ENCODE results near the gene HECTD4. TPM values are rescaled to one million over a fixed set of nuclear protein-coding genes. Genes with fewer than 3 reads are reported as not detected.

Gene HECTD4
- polyA plus RNA-seq, 1 donor from 2014 or later = 15.8 TPM

GRCh38 chr12:112238441-112238840, 143.8 kb downstream of the HECTD4 start:
- Histone ChIP-seq H3K27me3 (ENCODE audit: insufficient read depth, low read depth, low read length) (no peaks in the 10 kb centered on the region), H3K4me3 (ENCODE audit: low read length) (no peak overlapping the region), H3K9ac (ENCODE audit: low read length) (no peak overlapping the region), H3K4me2 (ENCODE audit: low read length) (no peak overlapping the region), H3K27ac (ENCODE audit: low read length) (no peak overlapping the region), H4K20me1 (ENCODE audit: insufficient read depth) (no peaks in the 10 kb centered on the region), H3K79me2 (replicated peaks; ENCODE audit: insufficient read depth, low read length) (no peaks in the 10 kb centered on the region), H3F3A (ENCODE audit: insufficient read depth, low read length, poor library complexity, severe bottlenecking) (no peaks in the 10 kb centered on the region), H3K9me3 (ENCODE audit: low read length) (no peaks in the 10 kb centered on the region), H2AFZ (ENCODE audit: low read depth, low read length) (no peak overlapping the region), H3K9me2 (ENCODE audit: insufficient read depth, low read length) (no peaks in the 10 kb centered on the region), H3K36me3 (ENCODE audit: insufficient read depth, low read length) (peaks cover 8% of the 10 kb centered on the region)
- TF ChIP-seq EZH2 (IDR thresholded peaks at IDR 0.05; ENCODE audit: borderline replicate concordance, insufficient read depth, low read length, poor library complexity, severe bottlenecking) = no peak
- TF ChIP-seq RAD21 (conservative IDR thresholded peaks at IDR 0.05) = no peak
- TF ChIP-seq SMC3 (conservative IDR thresholded peaks at IDR 0.05; ENCODE audit: poor library complexity) = no peak
- no peak for TF ChIP-seq TAF1 (IDR thresholded peaks at IDR 0.05; ENCODE audit: low read depth)
- TF ChIP-seq MXI1 (conservative IDR thresholded peaks at IDR 0.05; ENCODE audit: poor library complexity, severe bottlenecking) = no peak
- TF ChIP-seq CTCF (IDR thresholded peaks at IDR 0.05; ENCODE audit: poor library complexity, severe bottlenecking) = no peak
- no peak for TF ChIP-seq REST (IDR thresholded peaks at IDR 0.05; ENCODE audit: borderline replicate concordance)
- TF ChIP-seq POLR2AphosphoS5 (IDR thresholded peaks at IDR 0.05) = no peak
- TF ChIP-seq EP300 (conservative IDR thresholded peaks at IDR 0.05; ENCODE audit: poor library complexity, severe bottlenecking) = no peak

- peaks cover 8% of the 10 kb centered on the region for H3K36me3 ChIP-seq (ENCODE audit: insufficient read depth, low read length)
- no peak overlapping the region for H3K9ac ChIP-seq (ENCODE audit: low read length)
- no peaks in the 10 kb centered on the region for H3F3A ChIP-seq (ENCODE audit: insufficient read depth, low read length, poor library complexity, severe bottlenecking)
- no peaks in the 10 kb centered on the region for H4K20me1 ChIP-seq (ENCODE audit: insufficient read depth)
- H3K9me3 ChIP-seq (ENCODE audit: low read length) = no peaks in the 10 kb centered on the region
- no peak for TF ChIP-seq MXI1 (conservative IDR thresholded peaks at IDR 0.05; ENCODE audit: poor library complexity, severe bottlenecking)
- TF ChIP-seq EZH2 (IDR thresholded peaks at IDR 0.05; ENCODE audit: borderline replicate concordance, insufficient read depth, low read length, poor library complexity, severe bottlenecking) = no peak
- TF ChIP-seq POLR2AphosphoS5 (IDR thresholded peaks at IDR 0.05) = no peak
- TF ChIP-seq REST (IDR thresholded peaks at IDR 0.05; ENCODE audit: borderline replicate concordance) = no peak
- TF ChIP-seq SMC3 (conservative IDR thresholded peaks at IDR 0.05; ENCODE audit: poor library complexity) = no peak
- TF ChIP-seq TAF1 (IDR thresholded peaks at IDR 0.05; ENCODE audit: low read depth) = no peak
- no peak for TF ChIP-seq CTCF (IDR thresholded peaks at IDR 0.05; ENCODE audit: poor library complexity, severe bottlenecking)
- TF ChIP-seq RAD21 (conservative IDR thresholded peaks at IDR 0.05) = no peak
- TF ChIP-seq EP300 (conservative IDR thresholded peaks at IDR 0.05; ENCODE audit: poor library complexity, severe bottlenecking) = no peak
- no peak overlapping the region for H3K27ac ChIP-seq (ENCODE audit: low read length)
- H3K9me2 ChIP-seq (ENCODE audit: insufficient read depth, low read length) = no peaks in the 10 kb centered on the region
- H3K4me2 ChIP-seq (ENCODE audit: low read length) = no peak overlapping the region
- H3K79me2 ChIP-seq (replicated peaks; ENCODE audit: insufficient read depth, low read length) = no peaks in the 10 kb centered on the region
- H2AFZ ChIP-seq (ENCODE audit: low read depth, low read length) = no peak overlapping the region
- H3K4me3 ChIP-seq (ENCODE audit: low read length) = no peak overlapping the region
- H3K27me3 ChIP-seq (ENCODE audit: insufficient read depth, low read depth, low read length) = no peaks in the 10 kb centered on the region
Observed at GRCh38 chr12:112236786-112237185, 145.4 kb downstream of the HECTD4 start.

Measured in neural cell (in vitro differentiated cells).